NCI-H82 (cell line): Measurements from ENCODE around the gene MAP3K10.
"Not testable (repeated sequence)": the region's sequence is repeated elsewhere in the genome, so short reads cannot be mapped to it uniquely, and the experiment has no call there.

Source experiments
- DNase-seq: peaks from one replicate; lab custom pipeline; 2025; lab: John Stamatoyannopoulos, UW

Gene MAP3K10

DNA sequence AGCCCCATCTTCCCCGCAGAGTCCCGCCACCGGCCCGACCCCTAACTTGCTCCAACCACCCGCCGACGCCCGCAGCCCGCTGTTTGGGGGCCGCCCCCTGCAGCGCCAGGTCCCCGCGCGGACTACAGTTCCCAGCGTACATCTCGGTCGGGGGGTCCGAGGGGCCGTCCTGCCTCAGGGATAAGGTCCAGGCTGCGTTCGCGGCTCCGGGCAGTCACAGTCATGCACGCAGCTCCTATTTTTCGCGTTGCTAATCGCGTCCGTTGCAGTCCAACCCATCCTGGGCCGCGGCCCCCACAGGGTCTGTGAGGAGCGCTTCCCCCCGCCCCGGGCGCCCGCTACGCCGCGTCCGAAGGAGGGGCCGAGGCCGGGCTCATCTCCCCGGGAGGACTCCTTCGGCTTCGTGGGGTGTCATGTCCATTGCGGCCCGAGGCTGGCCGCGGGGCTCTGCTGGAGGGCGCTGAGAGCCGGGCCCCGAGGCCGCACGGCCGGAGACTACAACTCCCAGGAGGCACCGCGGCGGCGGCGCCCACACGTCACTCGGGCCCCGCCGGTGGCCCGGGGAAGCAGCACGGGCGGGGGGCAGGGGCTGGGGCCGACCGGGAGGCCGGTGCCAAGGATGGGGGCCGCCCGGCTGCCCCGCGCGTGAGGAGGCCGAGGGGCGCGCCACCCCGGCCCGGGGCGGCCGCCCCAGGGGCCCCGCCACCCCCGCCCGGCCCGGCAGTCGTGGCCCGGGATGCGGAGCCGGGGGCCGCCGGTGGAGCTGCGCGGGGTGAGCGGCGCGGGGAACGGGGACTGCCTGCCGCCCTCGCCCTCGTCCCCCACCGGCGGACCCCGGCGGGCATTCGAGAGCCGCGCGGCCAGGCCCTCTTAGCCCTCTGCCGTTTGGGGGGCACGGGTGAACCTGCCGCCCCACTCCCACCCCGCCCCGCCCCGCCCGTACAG, at the start of gene MAP3K10:
TSS of gene MAP3K10 (plus strand) at position 536 of the 945 bp plus-strand sequence. CDS start 606 bp downstream, outside the sequence.
- DNase-seq, result peak; percentile 69

DNA sequence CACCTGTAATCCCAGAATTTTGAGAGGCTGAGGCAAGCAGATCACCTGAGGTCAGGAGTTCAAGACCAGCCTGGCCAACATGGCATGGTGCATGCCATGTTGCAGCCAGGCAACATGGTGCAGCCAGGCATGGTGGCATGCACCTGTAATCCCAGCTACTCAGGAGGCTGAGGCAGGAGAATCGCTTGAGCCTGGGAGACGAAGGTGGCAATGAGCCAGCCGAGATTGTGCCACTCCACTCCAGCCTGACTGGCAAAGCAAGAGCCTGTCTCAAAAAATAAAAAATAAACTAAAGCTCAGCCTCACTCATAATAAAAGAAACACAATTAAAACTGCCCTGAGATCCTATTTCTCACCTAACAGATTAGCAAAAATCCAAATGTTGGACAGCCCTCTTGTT, 49.7 kb upstream of the MAP3K10 start:
- no peak for DNase-seq

DNA sequence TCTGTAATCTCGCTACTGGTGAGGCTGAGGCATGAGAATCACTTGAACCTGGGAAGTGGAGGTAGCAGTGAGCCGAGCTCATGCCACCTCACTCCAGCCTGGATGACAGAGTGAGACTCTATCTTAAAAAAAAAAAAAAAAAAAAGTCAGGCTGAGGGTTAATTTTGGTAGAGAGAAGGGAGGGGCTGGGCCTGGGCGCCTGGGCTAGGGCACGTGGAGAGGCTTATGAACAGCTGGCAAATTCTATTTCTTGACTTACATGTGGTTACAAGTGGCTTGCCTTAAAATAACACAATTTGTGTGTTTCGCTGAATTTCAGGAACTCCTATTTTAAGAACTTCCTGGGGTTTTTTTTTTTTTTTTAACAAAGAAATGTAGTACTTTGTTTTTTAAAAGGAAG, 47.6 kb upstream of the MAP3K10 start:
- DNase-seq, result peak; percentile 39

DNA sequence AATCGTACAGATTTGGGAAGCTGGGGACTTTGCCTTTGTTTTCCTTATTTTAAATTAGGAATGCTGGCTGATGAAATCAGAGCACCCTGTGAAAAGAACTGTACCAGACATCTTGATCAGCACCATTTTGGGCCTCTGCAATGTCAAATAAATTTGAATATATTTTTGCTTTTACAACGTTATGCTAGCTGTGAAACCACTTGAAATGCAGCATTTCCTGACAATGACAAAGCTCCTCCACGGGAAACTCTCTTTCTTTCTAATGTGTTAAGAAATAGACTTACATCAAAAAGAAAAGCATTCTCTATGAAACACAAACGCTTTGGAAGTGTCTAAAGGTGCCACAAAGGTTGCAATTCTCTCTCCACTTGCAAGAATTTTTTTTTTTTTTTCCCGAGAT, 47.1 kb upstream of the MAP3K10 start:
- no peak for DNase-seq

DNA sequence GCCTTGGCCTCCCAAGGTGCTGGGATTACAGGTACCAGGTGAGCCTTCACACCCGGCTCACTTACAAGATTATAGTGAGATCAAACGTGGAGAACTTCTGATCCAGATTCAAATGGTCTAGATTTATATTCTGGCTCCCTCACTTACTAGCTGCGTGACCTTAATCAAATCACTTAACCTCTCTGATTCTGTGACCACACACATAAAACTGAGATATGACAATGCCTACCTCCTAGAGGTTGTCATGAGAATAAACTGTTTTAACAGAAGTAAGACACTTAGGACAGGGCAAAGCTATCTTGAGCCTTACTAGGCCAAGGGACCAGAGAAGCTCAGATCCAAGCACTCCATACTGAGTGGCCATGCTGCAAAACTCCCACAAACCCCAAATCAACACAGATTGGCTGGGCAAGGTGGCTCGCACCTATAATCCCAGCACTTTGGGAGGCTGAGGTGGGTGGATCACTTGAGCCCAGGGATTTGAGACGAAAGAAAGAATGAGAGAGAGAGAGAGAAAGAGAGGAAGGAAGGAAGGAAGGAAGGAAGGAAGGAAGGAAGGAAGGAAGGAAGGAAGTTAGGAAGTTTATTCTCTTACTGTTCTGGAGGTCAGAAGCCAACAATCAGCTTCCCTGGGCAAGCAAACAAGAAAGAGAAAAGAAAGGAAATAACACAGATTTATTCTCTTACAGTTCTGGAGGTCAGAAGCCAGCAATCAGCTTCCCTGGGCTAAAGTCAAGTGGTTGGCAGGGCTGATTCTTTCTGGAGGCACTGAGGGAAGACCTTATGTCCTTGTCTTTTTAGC, 46.1 kb upstream of the MAP3K10 start:
- no peak for DNase-seq

DNA sequence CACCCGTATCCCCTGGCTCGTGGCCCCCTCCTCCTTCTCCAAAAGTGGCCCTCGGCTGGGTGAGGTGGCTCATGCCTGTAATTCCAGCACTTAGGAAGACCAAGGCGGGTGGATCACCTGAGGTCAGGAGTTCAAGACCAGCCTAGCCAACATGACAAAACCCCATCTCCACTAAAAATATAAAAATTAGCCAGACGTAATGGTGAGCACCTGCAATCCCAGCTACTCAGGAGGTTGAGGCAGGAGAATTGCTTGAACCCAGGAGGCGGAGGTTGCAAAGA, 45.5 kb upstream of the MAP3K10 start:
- not testable (repeated sequence) for DNase-seq

DNA sequence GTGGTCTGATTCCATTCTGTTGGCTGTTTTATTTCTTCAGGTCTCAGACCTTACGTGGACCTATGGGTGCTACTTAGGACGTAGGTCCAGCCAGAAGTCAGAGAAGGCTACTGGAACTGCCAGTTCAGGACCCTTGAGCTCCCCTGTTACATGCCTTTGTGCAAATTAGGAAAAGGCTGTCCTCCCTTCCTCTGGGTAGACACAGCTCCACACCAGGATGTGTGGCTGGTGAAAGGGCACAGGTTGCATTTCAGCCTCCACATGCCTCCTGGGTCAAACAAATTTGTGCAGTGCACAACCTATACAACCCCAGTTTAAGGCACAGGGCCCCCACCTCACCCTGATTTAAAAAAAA, 43.9 kb upstream of the MAP3K10 start:
- no peak for DNase-seq

DNA sequence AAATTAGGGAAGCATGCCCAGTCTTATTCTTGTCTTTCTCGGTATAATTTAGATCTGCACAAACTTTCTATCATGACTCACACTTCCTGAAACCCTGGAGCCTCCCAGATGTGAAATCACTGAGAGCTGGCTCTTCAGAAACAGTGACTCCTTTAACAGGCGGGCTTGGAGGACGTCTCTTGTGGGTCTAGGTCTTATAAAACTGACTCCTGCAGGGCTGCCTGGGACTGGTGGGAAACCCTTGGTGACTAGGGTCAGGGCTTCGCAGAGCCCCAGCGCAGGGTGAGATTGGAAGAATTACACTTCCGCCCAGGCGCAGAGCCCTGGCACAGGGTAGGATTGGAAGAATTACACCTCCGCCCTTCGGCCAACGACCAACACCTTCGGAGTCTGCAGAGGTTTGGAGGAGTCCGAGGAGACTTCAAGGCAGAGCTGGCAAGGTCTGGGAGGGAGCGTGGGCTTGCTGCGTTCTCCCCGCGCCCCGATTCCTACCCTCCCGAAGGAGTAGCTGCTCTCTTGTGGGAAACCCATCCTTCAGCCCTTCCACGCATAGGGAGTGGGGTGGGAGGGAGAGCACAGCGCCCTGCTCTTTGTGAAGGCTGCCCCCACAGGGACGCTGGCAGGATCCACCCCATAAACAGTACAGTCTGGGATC, 43.4 kb upstream of the MAP3K10 start:
- peak; percentile 19 for DNase-seq

DNA sequence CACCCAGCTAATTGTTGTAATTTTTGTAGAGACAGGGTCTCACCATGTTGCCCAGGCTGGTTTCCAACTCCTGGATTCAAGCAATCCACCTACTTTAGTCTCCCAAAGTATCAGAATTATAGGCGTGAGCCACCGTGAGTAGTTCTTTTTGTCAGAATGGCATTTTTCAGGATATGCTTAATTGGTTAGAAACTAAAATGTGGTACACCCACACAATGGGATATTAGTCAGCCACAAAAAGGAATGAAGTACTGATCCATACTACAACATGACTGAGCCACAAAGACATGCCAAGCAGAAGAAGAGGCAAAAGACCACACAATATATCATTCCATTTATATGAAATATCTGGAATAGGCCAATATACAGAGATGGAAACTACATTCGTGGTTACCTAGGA, 41.7 kb upstream of the MAP3K10 start:
- DNase-seq, result no peak

DNA sequence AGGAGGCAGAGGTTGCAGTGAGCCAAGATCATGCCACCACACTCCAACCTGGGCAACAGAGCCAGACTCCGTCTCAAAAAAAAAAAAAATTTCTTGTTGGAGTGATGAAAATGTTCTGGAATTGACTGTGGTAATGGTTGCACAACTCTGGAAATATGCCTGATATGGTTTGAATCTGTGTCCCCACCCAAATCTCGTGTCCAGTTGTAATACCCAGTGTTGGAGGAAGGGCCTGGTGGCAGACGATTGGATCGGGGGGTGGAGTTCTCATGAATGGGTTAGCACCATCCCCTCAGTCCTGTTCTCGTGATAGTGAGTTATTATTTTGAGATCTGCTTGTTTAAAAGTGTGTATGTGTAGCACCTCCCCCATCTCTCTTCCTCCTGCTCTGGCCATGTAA, 41.1 kb upstream of the MAP3K10 start:
- DNase-seq, result no peak

DNA sequence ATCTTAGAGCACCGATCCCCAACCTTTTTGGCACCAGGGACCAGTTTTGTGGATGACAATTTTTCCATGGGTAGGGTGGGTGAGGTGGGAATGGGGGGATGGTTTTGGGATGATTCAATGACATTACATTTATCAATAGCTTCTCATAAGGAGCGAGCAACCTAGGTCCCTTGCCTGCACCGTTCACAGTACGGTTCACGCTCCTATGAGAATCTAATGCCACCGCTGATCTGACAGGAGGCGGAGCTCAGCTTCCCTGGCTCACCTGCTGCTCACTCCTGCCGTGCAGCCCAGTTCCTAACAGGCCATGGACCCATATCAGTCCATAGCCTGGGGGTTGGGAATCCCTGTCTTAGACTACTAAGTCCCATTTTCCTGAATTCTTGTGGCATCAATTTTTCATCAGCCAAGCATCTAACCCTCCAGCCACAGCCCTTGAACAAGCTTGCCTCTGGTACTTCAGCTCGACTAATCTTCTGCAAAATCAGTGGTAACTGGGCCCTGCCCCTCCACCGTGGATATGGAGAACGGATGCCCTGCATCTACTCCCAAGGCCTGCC, 37.0 kb upstream of the MAP3K10 start:
- no peak for DNase-seq

DNA sequence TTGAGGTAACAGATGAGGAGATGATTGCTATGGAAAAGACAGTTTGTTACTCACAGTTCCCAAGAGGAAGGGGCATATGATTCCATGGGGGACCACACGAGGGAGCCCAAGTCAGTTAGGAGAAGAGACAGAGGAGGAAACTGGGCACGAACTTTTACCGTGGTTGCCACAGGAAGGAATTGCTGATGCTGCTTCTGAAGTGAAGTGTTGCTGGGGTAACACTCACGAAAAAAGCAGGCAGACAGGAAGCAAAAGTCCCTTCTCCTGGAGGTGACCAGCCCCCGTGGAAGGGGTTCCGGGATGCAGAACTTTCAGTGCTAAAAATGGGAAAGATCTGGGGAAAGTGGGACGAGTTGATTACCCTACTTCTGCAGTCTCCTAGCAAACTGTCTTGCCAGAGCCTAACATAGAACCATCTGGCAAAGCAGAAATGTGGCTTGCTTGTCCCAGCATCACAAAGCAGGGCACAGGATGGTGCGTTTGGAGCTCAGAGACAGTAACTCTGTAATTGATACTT, 35.4 kb upstream of the MAP3K10 start:
- peak; percentile 61 for DNase-seq

DNA sequence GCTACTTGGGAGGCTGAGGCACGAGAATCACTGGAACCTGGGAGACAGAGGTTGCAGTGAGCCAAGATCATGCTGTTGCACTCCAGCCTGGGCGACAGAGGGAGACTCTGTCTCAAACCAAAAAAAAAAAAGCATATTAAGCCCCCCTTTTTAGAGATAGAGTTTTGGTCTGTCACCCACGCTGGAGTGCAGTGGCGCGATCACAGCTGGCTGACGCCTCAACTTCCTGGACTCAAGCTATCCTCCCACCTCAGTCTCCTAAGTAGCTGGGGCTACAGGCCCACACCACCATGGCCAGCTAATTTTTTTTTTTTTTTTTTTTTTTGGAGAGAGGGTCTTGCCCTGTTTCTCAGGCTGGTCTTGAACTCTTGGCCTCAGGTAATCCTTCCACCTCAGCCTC, 34.2 kb upstream of the MAP3K10 start:
- DNase-seq, result no peak

DNA sequence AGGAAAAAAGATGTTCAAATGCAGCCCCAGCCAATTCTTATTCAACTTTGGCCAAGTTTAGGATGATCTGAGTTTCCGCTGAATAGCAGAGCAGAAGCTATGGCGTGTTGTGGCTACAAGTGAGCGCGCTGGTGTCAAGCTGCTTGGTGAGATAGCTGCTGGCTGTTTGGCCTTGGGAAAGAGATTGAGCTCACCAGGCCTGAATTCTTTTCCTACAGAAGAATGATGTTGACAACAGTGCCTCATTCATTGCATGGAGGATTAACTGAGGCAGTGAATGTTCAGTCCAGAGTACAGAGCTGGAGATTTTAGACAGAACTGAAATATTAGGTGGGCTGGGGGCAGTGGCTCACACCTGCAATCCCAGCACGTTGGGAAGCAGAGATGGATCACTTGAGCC, 31.5 kb upstream of the MAP3K10 start:
- no peak for DNase-seq

DNA sequence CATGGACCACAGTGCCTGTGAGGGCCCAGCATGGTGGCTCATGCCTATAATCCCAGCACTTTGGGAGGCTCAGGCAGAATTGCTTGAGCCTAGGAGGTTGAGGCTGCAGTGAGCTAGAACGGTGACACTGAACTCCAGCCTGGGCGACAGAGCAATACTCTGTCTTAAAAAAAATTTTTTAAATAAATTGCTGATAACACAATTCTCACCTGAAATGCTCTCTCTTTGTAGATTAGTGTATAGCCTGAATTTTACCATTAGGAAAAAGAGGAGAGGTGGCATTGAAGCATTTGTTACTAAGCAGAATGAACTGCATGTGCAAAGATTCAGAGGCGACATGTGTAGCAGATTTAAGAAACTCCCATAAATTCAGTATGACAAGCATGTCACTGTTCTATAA, 29.1 kb upstream of the MAP3K10 start:
- no peak for DNase-seq

DNA sequence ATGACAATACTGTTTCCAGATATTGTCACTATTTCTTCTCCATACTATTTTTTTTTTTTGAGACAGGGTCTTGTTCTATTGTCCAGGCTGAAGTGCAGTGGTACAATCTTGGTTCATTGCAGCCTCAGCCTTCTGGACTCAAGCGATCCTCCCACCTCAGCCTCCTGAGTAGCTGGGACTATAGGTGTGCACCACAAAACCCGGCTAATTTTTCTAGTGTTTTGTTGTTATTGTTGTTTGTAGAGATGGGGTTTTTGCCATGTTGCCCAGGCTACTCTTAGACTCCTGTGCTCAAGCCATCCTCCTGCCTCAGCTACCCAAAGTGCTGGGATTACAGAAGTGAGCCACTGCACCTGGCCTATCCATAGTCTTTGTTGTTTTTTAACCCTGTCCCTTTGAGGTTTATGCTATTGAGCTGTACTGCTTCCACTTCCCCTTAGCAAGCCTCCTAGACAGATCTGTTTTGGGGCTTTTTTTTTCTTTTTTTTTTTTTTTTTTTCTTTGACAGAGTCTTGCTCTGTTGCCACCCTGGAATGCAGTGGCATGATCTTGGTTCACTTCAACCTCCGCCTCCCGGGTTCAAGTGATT, 27.6 kb upstream of the MAP3K10 start:
- no peak for DNase-seq

DNA sequence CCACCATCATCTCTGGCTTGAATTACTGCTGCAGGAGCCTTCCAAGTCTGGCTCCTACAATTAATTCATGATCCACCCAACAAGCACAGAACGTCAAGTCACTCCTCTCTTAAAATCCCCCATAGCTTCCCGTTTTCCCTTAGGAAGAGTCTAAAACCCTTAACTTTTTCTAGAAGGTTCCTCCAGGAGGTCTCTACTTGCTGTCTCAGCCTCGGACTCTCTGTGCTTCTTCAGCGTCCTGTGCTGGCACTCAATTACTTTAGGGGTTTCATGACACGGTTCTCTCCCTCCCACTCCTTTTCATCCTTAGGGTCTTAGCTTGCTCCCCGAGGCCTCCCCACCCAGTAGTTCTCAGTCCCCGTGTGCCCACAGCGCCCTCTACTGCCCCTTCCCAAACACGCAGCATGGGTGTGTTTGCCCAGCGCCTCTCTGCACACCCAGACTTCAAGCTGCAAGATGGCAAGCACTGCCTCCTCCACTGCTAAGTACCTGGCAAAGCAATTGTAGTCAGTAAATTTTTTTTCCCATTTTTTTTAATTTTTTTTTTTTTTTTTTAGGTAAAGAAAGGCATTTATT, 25.8 kb upstream of the MAP3K10 start:
- peak; percentile 70 for DNase-seq

DNA sequence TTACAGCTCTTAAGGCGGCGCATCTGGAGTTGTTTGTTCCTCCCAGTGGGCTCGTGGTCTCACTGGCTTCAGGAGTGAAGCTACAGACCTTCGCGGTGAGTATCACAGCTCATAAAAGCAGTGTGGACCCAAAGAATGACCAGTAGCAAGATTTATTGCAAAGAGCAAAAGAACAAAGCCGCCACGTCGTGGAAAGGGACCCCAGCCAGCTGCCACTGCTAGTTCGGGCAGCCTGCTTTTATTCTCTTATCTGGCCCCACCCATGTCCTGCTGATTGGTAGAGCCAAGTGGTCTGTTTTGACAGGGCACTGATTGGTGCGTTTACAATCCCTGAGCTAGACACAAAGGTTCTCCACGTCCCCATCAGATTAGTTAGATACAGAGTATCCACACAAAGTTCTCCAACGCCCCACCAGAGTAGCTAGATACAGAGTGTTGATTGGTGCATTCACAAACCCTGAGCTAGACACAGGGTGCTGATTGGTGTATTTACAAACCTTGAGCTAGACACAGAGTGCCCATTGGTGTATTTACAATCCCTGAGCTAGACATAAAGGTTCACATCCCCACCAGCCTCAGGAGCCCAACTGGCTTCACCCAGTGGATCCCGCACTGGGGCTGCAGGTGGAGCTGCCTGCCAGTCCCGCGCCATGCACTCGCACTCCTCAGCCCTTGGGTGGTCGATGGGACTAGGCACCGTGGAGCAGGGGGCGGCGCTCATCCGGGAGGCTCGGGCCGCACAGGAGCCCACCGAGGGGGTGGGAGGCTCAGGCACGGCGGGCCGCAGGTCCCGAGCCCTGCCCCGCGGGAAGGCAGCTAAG, 21.5 kb upstream of the MAP3K10 start:
- DNase-seq, result not testable (repeated sequence)

DNA sequence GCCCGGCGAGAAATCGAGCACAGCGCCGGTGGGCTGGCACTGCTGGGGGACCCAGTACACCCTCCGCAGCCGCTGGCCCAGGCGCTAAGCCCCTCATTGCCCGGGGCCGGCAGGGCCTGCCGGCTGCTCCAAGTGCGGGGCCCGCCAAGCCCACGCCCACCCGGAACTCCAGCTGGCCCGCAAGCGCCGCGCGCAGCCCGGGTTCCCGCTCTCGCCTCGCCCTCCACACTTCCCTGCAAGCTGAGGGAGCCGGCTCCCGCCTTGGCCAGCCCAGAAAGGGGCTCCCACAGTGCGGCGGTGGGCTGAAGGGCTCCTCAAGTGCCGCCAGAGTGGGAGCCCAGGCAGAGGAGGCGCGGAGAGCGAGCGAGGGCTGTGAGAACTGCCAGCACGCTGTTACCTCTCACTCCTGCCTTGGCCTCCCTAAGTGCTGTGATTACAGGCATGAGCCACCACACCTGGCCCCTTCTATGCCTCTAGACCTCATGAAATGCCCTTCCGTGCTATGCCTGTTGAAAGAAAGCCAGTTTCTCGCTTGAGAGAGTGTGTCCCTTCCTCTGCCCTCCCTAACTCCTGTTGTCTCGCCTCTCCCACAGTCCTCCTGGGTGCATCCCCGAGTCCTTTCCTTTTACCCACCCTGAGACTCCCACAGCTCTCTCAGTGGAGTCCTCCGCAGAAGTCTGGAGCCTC, 20.8 kb upstream of the MAP3K10 start:
- DNase-seq, result peak; percentile 10

DNA sequence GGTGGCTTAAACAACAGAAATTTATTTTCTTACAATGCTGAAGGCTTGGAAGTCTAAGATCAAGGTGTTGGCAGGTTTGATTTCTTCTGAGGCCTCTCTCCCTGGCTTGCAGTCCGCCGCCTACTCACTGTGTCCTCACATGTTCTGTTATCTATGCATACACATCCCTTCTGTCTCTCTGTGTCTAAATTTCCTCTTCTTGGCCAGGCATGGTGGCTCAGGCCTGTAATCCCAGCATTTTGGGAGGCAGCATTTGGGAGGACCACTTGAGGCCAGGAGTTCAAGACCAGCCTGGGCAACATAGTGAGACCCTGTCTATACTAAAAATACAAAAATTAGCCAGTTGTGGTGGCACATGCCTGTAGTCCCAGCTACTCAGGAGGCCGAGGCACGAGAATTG, 19.9 kb upstream of the MAP3K10 start:
- not testable (repeated sequence) for DNase-seq
